Liver (tissue), 9 donors: ENCODE measurements around the gene DNAJC8. TPM values are rescaled to one million over a fixed set of nuclear protein-coding genes. Genes with fewer than 3 reads are reported as not detected.

ENCODE experiments used
- DNase-seq: peaks from one replicate; pipeline ENCODE4 v3.0.0-alpha.2; 2017; ENCODE audit warnings: low spot score
- H3K27ac ChIP-seq, 2 donors: one replicate each; pipeline ENCODE4 v1.7.0; 2013; ENCODE audit warnings: inconsistent platforms in 2 of 2, low read length in 2 of 2, control low read depth in 1 of 2, low read depth in 1 of 2, mild to moderate bottlenecking in 1 of 2
- H3K27me3 ChIP-seq, 4 donors: one replicate each; pipeline versions ENCODE4 v1.6.1 to v1.7.0; 2013; ENCODE audit warnings: low read length in 3 of 4, inconsistent platforms in 1 of 4, mild to moderate bottlenecking in 1 of 4, moderate library complexity in 1 of 4; ENCODE audit not compliant: control insufficient read depth in 4 of 4, insufficient read depth in 4 of 4
- H3K36me3 ChIP-seq, 4 donors: one replicate each; pipeline versions ENCODE4 v1.6.1 to v1.7.0; 2013; ENCODE audit warnings: low read length in 3 of 4, mild to moderate bottlenecking in 3 of 4, low read depth in 1 of 4, moderate library complexity in 1 of 4; ENCODE audit not compliant: control insufficient read depth in 4 of 4, insufficient read depth in 3 of 4
- H3K4me1 ChIP-seq, 4 donors: one replicate each; pipeline versions ENCODE4 v1.6.1 to v1.7.0; 2013; ENCODE audit warnings: low read length in 3 of 4, mild to moderate bottlenecking in 3 of 4, moderate library complexity in 1 of 4; ENCODE audit not compliant: control insufficient read depth in 4 of 4, insufficient read depth in 4 of 4
- H3K4me3 ChIP-seq, 3 donors: one replicate each; pipeline versions ENCODE4 v1.6.1 to v1.7.0; 2013; ENCODE audit warnings: low read length in 3 of 3, control low read depth in 1 of 3, low read depth in 1 of 3, mild to moderate bottlenecking in 1 of 3
- H3K9ac ChIP-seq, 2 donors: one replicate each; pipeline ENCODE4 v1.7.0; 2013; ENCODE audit warnings: low read length in 2 of 2, mild to moderate bottlenecking in 2 of 2, moderate library complexity in 2 of 2, control low read depth in 1 of 2, low read depth in 1 of 2
- H3K9me3 ChIP-seq, 4 donors: one replicate each; pipeline versions ENCODE4 v1.6.1 to v1.7.0; 2013; ENCODE audit warnings: low read length in 3 of 4; ENCODE audit not compliant: control insufficient read depth in 4 of 4
- ATF3 ChIP-seq: IDR thresholded peaks from 2 replicates; pipeline ENCODE4 v1.6.1; 2016; ENCODE audit warnings: antibody characterized with exemption
- CTCF ChIP-seq: fragments of 150-350 bp; IDR thresholded peaks from 2 replicates; pipeline ENCODE4 v1.5.1; 2017; ENCODE audit warnings: improper control_type of control experiment, low read depth, low read length; ENCODE audit not compliant: missing input control
- EGR1 ChIP-seq, 2 donors: IDR thresholded peaks; 2 replicates each; pipeline ENCODE4 v1.6.1; 2016 to 2018; ENCODE audit warnings: antibody characterized with exemption in 2 of 2, low read depth in 2 of 2
- FOXA1 ChIP-seq: IDR thresholded peaks from 2 replicates; pipeline ENCODE4 v1.6.1; 2016; ENCODE audit warnings: antibody characterized with exemption
- FOXA2 ChIP-seq: IDR thresholded peaks from 2 replicates; pipeline ENCODE4 v1.6.1; 2016; ENCODE audit warnings: antibody characterized with exemption
- GABPA ChIP-seq, 2 donors: IDR thresholded peaks in 1 of 2; conservative IDR thresholded peaks in 1 of 2; 2 replicates each; pipeline ENCODE4 v1.6.1; 2016; ENCODE audit warnings: antibody characterized with exemption in 2 of 2, mild to moderate bottlenecking in 1 of 2, moderate library complexity in 1 of 2
- HNF4A ChIP-seq, 2 donors: conservative IDR thresholded peaks; 2 replicates each; pipeline ENCODE4 v1.6.1; 2016; ENCODE audit warnings: antibody characterized with exemption in 2 of 2, mild to moderate bottlenecking in 2 of 2
- HNF4G ChIP-seq: IDR thresholded peaks from 2 replicates; pipeline ENCODE4 v1.6.1; 2016; ENCODE audit warnings: antibody characterized with exemption
- JUND ChIP-seq, 2 donors: IDR thresholded peaks; 2 replicates each; pipeline ENCODE4 v1.6.1; 2016; ENCODE audit warnings: antibody characterized with exemption in 2 of 2
- MAX ChIP-seq: IDR thresholded peaks from 2 replicates; pipeline ENCODE4 v1.6.1; 2016; ENCODE audit warnings: antibody characterized with exemption
- NR2F2 ChIP-seq: IDR thresholded peaks from 2 replicates; pipeline ENCODE4 v1.6.1; 2016; ENCODE audit warnings: antibody characterized with exemption
- RAD21 ChIP-seq, 2 donors: IDR thresholded peaks; 2 replicates each; pipeline ENCODE4 v1.6.1; 2016; ENCODE audit warnings: antibody characterized with exemption in 2 of 2, mild to moderate bottlenecking in 2 of 2
- RXRA ChIP-seq, 2 donors: IDR thresholded peaks; 2 replicates each; pipeline ENCODE4 v1.6.1; 2017 to 2018; ENCODE audit warnings: antibody characterized with exemption in 2 of 2, mild to moderate bottlenecking in 1 of 2
- SP1 ChIP-seq: IDR thresholded peaks from 2 replicates; pipeline ENCODE4 v1.6.1; 2018; ENCODE audit warnings: antibody characterized with exemption, mild to moderate bottlenecking
- TAF1 ChIP-seq: conservative IDR thresholded peaks from 2 replicates; pipeline ENCODE4 v1.6.1; 2016; ENCODE audit warnings: antibody characterized with exemption, mild to moderate bottlenecking
- YY1 ChIP-seq: IDR thresholded peaks from 2 replicates; pipeline ENCODE4 v1.6.1; 2016; ENCODE audit warnings: antibody characterized with exemption, mild to moderate bottlenecking
- WGBS: extraction: QIAGEN DNeasy Blood & Tissue Kit; methylation state at CpG from one replicate; pipeline ENCODE4 v1.1.7; 2013; 5-methylcytosine and 5-hydroxymethylcytosine counted together
- polyA plus RNA-seq, 2 donors: library from polyadenylated mRNA; stranded (reverse) in 1 of 2; unstranded in 1 of 2; fragments of 200-250 nt in 1 of 2; fragments of >200 nt in 1 of 2; fragmentation: Nextera tagmentation in 1 of 2; extraction: Ambion mirVana in 1 of 2; gene quantifications; one replicate each; pipeline versions ENCODE4 v1.2.1 to v1.2.3, GENCODE V29; 2013 to 2015
- total RNA-seq, 2 donors: library from RNA; depleted of rRNA; stranded (reverse); fragments of >200 nt; gene quantifications; one replicate each; pipeline ENCODE4 v1.2.3, GENCODE V29; 2014
- TF ChIP-seq, protein P1 (sequence below): IDR thresholded peaks from 2 replicates; pipeline ENCODE4 v1.6.1; 2016; ENCODE audit warnings: antibody characterized with exemption
- TF ChIP-seq, protein P2 (sequence below): IDR thresholded peaks from 2 replicates; pipeline ENCODE4 v1.6.1; 2016; ENCODE audit warnings: antibody characterized with exemption, mild to moderate bottlenecking
- donor health status: healthy.
- donor health status: healthy.
- donor health status: healthy.
- donor health status: healthy.
- donor health status: healthy.

Gene DNAJC8
- total and polyA plus RNA-seq, 4 donors = 14.9 to 38.6 (median 25.2) TPM

- H3K9me3 ChIP-seq = no peaks in the 10 kb centered on the region
- H3K9ac ChIP-seq = no peak overlapping the region
- no peak overlapping the region for H3K4me3 ChIP-seq
- no peaks in the 10 kb centered on the region for H3K27me3 ChIP-seq
- no peak for TF ChIP-seq CTCF
- no peak for TF ChIP-seq HNF4G
- TF ChIP-seq RXRA (IDR thresholded peaks at IDR 0.05) = no peak
- TF ChIP-seq, protein P1, sequence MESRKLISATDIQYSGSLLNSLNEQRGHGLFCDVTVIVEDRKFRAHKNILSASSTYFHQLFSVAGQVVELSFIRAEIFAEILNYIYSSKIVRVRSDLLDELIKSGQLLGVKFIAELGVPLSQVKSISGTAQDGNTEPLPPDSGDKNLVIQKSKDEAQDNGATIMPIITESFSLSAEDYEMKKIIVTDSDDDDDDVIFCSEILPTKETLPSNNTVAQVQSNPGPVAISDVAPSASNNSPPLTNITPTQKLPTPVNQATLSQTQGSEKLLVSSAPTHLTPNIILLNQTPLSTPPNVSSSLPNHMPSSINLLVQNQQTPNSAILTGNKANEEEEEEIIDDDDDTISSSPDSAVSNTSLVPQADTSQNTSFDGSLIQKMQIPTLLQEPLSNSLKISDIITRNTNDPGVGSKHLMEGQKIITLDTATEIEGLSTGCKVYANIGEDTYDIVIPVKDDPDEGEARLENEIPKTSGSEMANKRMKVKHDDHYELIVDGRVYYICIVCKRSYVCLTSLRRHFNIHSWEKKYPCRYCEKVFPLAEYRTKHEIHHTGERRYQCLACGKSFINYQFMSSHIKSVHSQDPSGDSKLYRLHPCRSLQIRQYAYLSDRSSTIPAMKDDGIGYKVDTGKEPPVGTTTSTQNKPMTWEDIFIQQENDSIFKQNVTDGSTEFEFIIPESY = no peak
- TF ChIP-seq FOXA1 = no peak
- TF ChIP-seq SP1 = no peak
- TF ChIP-seq ATF3 = no peak
- no peak for TF ChIP-seq RAD21 (IDR thresholded peaks at IDR 0.05)
- TF ChIP-seq EGR1 (IDR thresholded peaks at IDR 0.05; ENCODE audit: low read depth in 2 of 2) = no peak
- TF ChIP-seq MAX = no peak
- TF ChIP-seq, protein P2, sequence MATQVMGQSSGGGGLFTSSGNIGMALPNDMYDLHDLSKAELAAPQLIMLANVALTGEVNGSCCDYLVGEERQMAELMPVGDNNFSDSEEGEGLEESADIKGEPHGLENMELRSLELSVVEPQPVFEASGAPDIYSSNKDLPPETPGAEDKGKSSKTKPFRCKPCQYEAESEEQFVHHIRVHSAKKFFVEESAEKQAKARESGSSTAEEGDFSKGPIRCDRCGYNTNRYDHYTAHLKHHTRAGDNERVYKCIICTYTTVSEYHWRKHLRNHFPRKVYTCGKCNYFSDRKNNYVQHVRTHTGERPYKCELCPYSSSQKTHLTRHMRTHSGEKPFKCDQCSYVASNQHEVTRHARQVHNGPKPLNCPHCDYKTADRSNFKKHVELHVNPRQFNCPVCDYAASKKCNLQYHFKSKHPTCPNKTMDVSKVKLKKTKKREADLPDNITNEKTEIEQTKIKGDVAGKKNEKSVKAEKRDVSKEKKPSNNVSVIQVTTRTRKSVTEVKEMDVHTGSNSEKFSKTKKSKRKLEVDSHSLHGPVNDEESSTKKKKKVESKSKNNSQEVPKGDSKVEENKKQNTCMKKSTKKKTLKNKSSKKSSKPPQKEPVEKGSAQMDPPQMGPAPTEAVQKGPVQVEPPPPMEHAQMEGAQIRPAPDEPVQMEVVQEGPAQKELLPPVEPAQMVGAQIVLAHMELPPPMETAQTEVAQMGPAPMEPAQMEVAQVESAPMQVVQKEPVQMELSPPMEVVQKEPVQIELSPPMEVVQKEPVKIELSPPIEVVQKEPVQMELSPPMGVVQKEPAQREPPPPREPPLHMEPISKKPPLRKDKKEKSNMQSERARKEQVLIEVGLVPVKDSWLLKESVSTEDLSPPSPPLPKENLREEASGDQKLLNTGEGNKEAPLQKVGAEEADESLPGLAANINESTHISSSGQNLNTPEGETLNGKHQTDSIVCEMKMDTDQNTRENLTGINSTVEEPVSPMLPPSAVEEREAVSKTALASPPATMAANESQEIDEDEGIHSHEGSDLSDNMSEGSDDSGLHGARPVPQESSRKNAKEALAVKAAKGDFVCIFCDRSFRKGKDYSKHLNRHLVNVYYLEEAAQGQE = no peak
- TF ChIP-seq GABPA (IDR thresholded peaks at IDR 0.05 in 1 of 2, conservative IDR thresholded peaks at IDR 0.05 in 1 of 2) = no peak
- TF ChIP-seq YY1 = no peak
- no peak for TF ChIP-seq HNF4A (conservative IDR thresholded peaks at IDR 0.05)
- no peak for TF ChIP-seq FOXA2
- no peak for TF ChIP-seq NR2F2
- no peak for TF ChIP-seq JUND (IDR thresholded peaks at IDR 0.05)
- no peak for TF ChIP-seq TAF1
- no peaks in the 10 kb centered on the region for H3K36me3 ChIP-seq
- H3K4me1 ChIP-seq = no peaks in the 10 kb centered on the region
- WGBS = 77% methylated on average over 3 of the region's 3 CpGs
- DNase-seq = no peak
- H3K27ac ChIP-seq = no peak overlapping the region
These were observed 42.4 kb downstream of the DNAJC8 start for GRCh38 chr1:28190337-28190979.
